GM12878 (cell line): ENCODE results near the gene RRP15.

Source experiments
- BMI1 ChIP-seq: fragments of 450-650 bp; IDR thresholded peaks from 2 replicates; pipeline ENCODE4 v1.6.1; 2016; ENCODE audit warnings: mild to moderate bottlenecking, moderate library complexity, borderline replicate concordance
- CHD2 ChIP-seq: IDR thresholded peaks from 2 replicates; pipeline ENCODE4 v1.6.1; 2011; ENCODE audit warnings: low read depth, low read length, improper control_type of control experiment, borderline replicate concordance
- EZH2 ChIP-seq: IDR thresholded peaks from 2 replicates; pipeline ENCODE4 v1.6.1; 2012; ENCODE audit warnings: low read depth, mild to moderate bottlenecking, control low read depth, inconsistent platforms, low read length, borderline replicate concordance; ENCODE audit not compliant: control insufficient read depth
- HDAC6 ChIP-seq: fragments of 200-600 bp; sonication (generic); IDR thresholded peaks from one replicate; pipeline ENCODE4 v1.8.0; 2017; ENCODE audit warnings: antibody characterized with exemption; ENCODE audit not compliant: unreplicated experiment
- NBN ChIP-seq: fragments of 450-650 bp; IDR thresholded peaks from 2 replicates; pipeline ENCODE4 v1.6.1; 2016
- NFIC ChIP-seq: IDR thresholded peaks from 2 replicates; pipeline ENCODE4 v1.6.1; 2012; ENCODE audit warnings: low read depth, mild to moderate bottlenecking, inconsistent platforms, low read length, moderate library complexity
- NRF1 ChIP-seq: conservative IDR thresholded peaks from 2 replicates; pipeline ENCODE4 v1.6.1; 2011; ENCODE audit warnings: mild to moderate bottlenecking, low read depth, low read length, improper control_type of control experiment
- POLR2AphosphoS5 ChIP-seq: IDR thresholded peaks from 2 replicates; pipeline ENCODE4 v1.6.1; 2011; ENCODE audit warnings: mild to moderate bottlenecking, low read length, inconsistent platforms
- TARDBP ChIP-seq: IDR thresholded peaks from 2 replicates; pipeline ENCODE4 v1.6.1; 2016; ENCODE audit warnings: borderline replicate concordance
- ZNF24 ChIP-seq: fragments of 450-650 bp; IDR thresholded peaks from 2 replicates; pipeline ENCODE4 v1.6.1; 2017; ENCODE audit warnings: antibody characterized with exemption, mild to moderate bottlenecking
- TF ChIP-seq, protein P1 (sequence below), 3 experiments: IDR thresholded peaks in 2 of 3; conservative IDR thresholded peaks in 1 of 3; 2 replicates each; pipeline ENCODE4 v1.5.1; 2011; ENCODE audit warnings: low read depth in 3 of 3, low read length in 3 of 3, mild to moderate bottlenecking in 3 of 3, control low read depth in 2 of 3, moderate library complexity in 2 of 3, inconsistent platforms in 1 of 3, mixed read lengths in 1 of 3; ENCODE audit not compliant: control insufficient read depth in 2 of 3, insufficient read depth in 1 of 3; ENCODE audit errors: extremely low read depth in 1 of 3
- TF ChIP-seq, protein P2 (sequence below): IDR thresholded peaks from 2 replicates; pipeline ENCODE4 v1.6.1; 2012; ENCODE audit warnings: low read length, inconsistent platforms
- TF ChIP-seq, protein P3 (sequence below): IDR thresholded peaks from 2 replicates; pipeline ENCODE4 v1.6.1; 2011; ENCODE audit warnings: borderline replicate concordance, low read depth, mild to moderate bottlenecking, moderate library complexity, mixed read lengths, low read length; ENCODE audit not compliant: insufficient read depth; ENCODE audit errors: extremely low read length

DNA sequence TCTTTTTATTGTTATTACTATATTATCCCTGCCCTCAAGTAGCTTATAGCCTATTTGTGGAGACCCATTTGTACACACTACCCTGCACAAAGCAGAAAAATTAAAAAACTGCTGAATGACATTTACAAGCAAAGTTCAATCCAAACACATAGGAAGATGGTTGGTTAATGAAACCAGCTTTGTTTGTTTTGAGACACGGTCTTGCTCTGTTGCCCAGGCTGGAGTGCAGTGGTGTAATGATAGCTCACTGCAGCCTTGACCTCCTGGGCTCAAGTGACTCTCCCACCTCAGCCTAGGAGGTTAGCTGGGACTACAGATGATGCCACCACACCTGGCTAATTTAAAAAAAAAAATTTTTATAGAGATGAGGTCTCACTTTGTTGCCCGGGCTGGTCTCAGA, 91.6 kb downstream of the RRP15 start:
- TF ChIP-seq, protein P1, sequence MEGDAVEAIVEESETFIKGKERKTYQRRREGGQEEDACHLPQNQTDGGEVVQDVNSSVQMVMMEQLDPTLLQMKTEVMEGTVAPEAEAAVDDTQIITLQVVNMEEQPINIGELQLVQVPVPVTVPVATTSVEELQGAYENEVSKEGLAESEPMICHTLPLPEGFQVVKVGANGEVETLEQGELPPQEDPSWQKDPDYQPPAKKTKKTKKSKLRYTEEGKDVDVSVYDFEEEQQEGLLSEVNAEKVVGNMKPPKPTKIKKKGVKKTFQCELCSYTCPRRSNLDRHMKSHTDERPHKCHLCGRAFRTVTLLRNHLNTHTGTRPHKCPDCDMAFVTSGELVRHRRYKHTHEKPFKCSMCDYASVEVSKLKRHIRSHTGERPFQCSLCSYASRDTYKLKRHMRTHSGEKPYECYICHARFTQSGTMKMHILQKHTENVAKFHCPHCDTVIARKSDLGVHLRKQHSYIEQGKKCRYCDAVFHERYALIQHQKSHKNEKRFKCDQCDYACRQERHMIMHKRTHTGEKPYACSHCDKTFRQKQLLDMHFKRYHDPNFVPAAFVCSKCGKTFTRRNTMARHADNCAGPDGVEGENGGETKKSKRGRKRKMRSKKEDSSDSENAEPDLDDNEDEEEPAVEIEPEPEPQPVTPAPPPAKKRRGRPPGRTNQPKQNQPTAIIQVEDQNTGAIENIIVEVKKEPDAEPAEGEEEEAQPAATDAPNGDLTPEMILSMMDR (IDR thresholded peaks at IDR 0.05 in 2 of 3, conservative IDR thresholded peaks at IDR 0.05 in 1 of 3; ENCODE audit: control insufficient read depth in 2 of 3, extremely low read depth in 1 of 3, insufficient read depth in 1 of 3, low read depth in 3 of 3, low read length in 3 of 3): no peak
- no peak for TF ChIP-seq TARDBP
- no peak for TF ChIP-seq NFIC
- TF ChIP-seq, protein P2, sequence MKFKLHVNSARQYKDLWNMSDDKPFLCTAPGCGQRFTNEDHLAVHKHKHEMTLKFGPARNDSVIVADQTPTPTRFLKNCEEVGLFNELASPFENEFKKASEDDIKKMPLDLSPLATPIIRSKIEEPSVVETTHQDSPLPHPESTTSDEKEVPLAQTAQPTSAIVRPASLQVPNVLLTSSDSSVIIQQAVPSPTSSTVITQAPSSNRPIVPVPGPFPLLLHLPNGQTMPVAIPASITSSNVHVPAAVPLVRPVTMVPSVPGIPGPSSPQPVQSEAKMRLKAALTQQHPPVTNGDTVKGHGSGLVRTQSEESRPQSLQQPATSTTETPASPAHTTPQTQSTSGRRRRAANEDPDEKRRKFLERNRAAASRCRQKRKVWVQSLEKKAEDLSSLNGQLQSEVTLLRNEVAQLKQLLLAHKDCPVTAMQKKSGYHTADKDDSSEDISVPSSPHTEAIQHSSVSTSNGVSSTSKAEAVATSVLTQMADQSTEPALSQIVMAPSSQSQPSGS: no peak
- no peak for TF ChIP-seq BMI1
- TF ChIP-seq POLR2AphosphoS5: no peak
- TF ChIP-seq CHD2: no peak
- TF ChIP-seq, protein P3, sequence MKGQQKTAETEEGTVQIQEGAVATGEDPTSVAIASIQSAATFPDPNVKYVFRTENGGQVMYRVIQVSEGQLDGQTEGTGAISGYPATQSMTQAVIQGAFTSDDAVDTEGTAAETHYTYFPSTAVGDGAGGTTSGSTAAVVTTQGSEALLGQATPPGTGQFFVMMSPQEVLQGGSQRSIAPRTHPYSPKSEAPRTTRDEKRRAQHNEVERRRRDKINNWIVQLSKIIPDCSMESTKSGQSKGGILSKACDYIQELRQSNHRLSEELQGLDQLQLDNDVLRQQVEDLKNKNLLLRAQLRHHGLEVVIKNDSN: no peak
- TF ChIP-seq HDAC6: no peak
- TF ChIP-seq EZH2: no peak
- TF ChIP-seq NRF1: no peak
- no peak for TF ChIP-seq NBN
- TF ChIP-seq ZNF24: no peak
